ENCODE measurements around the gene POR.

Gene POR

DNA sequence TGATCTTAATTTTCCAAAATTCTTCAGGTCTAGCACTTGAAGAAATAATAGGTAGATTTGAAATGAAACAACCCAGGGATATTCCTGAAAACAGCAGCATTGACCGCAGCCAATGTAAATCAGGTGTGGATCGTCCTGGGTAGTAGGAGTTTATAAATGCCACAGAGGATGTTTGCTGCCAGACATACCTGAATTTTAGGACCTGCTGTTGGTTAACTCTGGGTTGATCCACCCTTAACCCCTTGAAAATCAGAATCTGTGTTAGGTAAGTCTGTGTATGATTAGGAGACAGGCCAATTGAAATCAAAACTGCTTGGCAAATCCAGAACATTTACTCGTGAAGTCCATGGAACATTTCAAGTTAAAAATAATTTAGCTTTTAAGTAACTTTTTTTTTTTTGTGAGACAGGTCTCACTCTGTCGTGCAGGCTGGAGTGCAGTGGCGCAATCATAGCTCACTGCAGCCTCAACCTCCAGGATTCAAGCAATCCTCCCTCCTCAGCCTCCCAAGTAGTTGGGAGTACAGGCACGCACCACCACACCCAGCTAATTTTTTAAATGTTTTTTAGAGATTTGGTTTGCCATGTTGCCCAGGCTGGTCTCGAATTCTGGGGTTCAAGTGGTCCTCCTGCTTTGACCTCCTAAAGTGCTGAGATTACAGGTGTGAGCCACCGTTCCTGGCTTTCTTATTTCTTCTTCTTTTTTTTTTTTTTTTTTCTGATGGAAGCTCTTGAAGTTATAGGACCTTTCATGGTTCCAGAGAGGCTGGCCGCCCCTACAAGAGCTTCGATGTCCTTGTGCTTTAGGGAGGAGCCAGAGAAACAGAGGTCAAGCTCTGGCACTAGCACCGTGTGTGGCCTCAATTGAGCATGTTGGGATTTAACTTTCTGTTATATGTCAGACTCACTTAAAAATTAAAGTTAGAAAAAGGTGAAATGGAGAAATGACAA, 2.0 kb downstream of the POR start:
- no peak for DNase-seq

DNA sequence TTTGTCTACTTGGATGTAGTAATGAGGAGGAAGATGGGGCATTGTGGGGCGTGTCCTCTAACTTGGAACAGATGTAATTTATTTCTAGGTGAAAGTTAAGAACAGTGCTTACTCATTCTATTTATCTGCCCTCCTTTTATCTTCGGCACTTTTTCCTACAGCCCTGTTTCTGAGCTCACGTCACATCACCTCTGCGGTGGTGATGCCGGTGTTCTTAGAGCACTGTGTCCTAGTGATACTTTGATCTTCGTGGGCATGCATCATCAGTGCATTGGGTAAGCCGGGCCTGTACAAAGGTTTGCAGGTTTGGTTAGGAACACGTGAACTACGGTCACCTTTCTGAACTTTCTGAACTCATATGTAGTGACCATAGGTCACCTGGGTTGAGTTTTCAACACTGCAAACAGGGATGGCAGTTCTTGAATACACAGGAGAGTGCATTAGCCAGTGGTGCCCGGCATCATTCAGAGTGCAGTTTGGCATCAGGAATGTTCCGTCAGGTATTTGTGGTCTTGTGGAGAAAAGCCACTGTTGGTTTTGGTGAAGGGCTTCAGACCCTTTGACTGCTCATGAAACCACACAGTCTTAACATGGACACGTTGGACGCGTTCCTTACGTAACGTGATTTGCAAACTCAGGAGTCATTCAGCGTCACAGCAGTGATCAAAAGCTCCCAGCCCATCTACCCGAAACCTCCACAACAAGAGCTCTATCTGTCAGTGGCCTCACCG, 5.6 kb downstream of the POR start:
- no peak for DNase-seq

- DNase-seq = no peak
These were observed 6.5 kb downstream of the POR start for GRCh38 chr7:75921479-75921878.

DNA sequence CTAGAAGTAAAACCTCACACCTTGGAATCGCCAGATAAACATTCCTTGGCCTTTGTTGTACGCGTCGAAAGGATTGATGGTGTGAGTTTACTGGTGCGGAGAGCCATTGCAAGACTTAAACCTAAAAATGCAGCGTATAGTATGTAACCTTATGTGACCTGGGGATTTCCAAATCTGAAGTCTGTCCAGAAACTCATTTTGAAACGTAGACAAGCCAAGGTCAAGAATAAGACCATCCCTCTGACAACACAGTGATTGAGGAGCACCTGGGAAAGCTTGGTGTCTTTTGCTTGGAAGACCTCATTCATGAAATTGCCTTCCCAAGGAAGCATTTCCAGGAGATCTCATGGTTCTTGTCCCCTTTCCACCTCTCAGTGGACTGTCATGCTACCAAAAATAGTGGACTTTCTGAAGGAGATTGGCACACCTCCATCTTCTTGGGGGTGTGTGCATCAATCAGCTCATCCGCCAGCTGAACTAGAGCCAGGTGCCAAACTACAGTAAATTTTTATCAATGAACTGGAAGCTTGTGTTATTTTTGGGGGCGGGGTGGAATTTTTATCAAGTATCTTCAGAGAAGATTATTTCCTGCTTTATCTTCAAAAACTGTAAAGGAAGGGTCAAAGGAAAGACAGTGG, 8.1 kb downstream of the POR start:
- DNase-seq = no peak

DNA sequence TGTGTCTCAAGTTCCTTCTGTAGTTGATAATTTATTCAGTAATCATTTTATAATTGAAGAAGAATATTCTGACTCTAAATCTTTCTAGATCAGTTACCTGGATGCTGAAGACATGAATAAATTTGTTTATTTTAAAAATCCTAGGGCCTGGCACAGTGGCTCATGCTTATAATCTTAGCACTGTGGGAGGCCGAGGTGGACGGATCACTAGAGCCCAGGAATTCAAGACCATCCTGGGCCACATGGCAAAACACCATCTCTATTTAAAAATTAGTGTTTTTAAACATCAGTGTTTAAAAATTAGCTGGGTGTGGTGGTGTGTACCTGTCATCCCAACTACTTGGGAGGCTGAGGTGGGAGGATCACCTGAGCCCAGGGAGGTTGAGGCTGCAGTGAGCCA, 9.3 kb downstream of the POR start:
- no peak for DNase-seq

DNA sequence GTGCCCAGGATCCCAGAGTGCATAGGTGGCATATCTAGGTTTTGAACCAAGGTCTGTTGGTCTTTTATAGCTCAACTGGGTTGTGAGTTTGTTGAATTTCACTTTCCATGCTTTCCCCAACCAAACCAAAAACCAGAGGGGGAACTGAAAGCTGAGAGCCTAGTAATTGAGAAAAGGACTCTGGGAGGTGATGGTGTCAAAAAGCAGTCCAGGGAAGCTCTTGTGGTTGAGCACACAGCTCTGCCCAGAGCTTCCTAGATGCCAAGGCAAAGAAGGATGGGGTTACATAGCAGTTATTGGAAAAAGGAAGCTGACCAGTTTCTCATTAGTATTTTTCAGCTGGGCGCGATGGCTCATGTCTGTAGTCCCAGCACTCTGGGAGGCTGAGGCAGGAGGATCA, 9.9 kb downstream of the POR start:
- no peak for DNase-seq

DNA sequence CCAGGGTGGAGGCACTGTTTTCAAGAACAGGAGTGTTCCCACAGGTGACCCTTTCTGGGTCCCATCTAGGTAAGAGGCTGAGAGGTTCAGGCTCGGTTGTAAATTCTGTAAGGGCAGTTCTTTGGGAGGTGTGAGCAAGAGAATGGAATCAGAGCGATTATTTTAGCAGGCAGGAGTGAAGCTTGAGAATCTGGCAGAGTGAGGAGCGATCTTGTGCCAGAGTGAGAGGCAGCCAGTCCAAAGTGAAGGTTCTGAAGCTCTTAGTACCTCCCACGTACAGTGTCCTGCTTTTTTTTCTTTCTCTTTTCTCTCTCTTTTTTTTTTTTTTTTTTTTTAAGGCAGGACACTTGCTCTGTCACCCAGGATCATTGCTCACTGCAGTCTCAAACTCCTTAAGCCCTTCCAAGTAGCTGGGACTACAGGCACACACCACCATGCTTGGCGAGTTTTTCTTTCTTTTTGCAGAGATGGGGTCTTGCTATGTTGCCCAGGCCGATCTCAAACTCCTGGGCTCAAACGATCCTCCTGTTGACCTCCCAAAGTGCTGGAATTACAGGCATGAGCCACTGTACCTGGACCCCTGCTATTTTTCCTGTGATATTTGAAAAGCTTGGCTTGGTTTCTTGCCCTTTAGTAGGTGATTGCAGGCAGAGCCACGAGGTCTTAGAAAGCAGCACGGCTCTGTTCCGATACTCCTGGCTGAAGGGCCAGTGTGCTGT, 10.9 kb downstream of the POR start:
- DNase-seq = no peak

DNA sequence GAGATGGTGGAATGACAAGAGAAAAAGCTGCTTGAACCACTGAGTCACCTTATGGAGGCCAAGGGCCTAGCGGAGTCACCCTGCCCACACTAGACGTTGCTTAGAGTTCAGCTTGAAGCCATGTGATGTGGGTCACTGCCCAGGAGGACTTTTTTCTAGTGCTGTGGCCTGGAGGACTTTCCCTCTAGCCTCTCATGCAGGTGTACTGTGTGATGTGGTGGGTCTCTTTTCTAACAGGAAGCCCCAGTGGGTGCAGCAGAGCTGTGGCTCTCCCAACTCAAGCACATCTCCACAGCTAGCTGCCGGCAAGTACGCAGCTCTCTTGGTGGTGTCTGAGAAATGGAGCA, 13.6 kb downstream of the POR start:
- DNase-seq = no peak

DNA sequence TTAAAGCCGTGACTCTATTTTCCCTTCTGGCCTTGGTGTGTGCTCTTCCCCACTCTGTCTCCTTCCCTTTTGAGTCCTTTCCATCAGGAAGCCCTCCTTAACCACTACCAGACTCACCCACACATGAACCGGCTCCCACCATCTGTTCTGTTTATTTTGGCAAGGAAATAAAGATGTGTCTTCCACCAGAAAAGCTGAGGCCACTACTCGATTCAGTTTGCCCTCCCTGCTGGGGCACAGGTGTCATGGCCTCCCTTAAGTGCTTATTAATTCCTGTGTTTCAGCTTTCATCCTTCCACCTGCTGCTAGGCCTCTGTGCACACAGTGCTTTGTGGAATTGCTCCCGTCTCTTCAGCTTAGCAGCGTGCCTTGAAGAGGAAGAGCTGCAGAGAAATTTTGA, 16.7 kb downstream of the POR start:
- DNase-seq = no peak

- peak; percentile 36 for DNase-seq
These were observed 23.2 kb downstream of the POR start for GRCh38 chr7:75937958-75938786.

DNA sequence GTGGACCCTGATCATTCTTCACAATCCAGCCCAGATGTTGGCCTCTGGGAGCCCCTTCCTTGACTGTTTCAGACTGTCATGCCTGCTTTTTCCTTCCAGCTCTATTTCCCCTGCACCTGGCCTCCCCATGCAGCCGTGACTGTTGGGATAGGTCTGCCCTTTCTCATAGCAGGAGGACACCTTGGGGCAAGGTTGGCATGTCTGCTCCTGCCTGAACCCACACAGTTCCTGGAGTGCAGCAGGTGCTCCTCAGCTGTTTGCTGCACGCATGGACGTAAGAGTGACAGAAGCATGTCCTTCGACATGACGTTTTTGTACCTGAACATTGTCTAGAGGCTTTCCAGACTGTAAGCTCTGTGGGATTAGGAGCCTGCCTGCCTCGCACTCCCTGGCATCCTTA, 24.0 kb downstream of the POR start:
- no peak for DNase-seq

DNA sequence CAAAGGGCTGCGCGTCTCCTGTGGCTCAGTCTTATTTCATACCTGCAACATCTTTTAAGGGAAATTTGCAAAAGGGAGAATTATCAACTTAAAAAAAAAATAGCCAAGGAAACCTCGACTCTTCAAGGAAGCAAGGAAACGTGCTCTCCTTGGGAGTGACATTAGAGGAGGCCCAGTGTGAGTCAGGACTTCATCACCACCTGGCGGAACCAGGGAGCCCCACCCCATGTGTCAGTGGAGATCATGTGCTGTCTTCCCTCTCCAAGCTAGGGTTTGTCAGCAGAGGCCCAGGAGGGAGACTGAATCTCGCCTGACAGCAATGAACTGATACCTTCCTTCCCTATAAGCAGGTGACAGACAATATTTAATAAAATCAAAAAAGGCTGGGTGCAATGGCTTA, 28.9 kb downstream of the POR start:
- DNase-seq = no peak

DNA sequence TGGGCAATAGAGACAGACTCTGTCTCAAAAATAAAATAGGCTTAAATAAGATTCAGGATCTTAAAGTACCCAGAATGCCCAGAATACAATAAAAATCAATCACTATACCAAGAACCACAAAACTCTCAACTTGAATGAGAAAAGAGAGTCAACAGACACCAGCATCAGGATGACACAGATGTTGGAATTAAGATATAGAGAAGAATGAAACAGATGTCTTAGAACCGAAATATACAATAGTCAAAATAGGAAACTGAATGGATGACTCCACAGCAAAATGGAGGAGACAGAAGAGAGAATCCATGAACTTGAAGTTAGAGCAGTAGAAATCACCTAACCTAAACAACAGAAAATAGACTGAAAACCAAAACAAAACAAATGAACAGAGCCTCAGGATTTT, 29.6 kb downstream of the POR start:
- DNase-seq = no peak

DNA sequence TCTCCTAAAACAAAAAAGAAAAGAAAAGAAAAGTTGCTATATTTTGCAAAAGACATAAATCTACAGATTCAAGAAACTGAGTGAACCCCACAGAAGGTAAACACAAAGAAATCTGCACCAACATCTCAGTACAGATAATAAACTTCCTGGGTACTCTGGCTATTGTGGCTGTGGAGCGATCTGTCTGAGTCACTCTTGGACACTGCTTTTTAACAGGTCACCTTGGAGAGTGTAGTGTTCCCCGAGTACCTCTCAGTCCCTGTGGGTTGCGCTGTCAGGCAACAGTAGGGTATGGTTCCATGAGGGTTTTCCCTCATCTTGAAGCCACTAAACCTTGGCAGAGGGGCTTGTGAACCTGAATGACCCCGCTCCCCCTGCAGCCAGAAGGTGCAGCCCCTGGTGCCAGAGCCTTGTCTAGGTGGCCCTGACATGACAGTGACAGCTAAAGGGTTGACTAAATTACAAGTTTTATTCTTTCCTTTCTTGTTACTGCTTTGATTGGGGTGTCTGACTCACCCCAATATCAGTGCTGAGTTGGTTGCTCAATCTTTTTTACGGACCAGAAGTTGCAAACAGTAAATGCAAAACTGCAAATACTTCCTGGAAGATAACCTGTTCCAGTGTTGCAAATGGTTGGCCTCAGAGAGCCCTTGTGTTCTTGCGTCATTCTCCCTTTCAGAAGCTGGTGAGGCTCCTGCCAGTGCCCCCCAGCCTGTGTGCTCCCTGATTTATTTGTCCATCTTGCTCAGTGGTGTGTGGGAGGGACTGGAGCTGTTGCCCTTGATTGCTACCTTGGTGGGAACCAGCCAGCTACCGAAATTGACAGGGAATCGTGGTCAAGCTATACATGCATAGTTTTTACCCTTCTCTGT, 30.6 kb downstream of the POR start:
- peak; percentile 64 for DNase-seq

GRCh38 chr7:75946207-75946855, 31.4 kb downstream of the POR start:
- DNase-seq = no peak

GRCh38 chr7:75948179-75948578, 33.2 kb downstream of the POR start:
- no peak for DNase-seq

DNA sequence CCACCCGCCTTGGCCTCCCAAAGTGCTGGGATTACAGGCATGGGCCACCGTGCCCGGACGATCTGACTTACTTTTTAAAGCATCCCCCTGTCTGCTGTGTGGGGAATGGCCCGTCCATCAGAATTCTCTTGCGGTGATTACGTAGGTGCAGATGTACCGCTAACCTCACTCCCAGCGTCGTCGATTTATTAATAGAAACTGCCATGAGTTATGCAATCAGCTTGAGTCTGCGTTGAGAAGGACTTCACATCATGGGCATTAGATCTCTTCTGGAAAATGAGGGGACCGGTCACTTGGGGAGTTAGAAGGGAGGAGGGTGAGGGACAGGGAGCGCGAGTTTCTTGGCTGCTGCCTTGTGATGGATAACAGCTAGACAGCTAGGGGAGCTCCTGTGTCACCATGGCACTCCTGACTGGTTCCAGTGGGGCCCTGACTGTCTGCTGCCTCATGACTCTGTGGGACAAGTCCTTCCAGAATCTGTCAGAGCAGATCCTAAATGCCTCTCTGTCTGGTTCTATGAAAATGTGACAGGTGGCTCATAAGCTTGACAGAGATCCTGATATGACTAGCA, 35.2 kb downstream of the POR start:
- DNase-seq = peak; percentile 28

GRCh38 chr7:75951506-75951905, 36.6 kb downstream of the POR start:
- peak; percentile 90 for DNase-seq

DNA sequence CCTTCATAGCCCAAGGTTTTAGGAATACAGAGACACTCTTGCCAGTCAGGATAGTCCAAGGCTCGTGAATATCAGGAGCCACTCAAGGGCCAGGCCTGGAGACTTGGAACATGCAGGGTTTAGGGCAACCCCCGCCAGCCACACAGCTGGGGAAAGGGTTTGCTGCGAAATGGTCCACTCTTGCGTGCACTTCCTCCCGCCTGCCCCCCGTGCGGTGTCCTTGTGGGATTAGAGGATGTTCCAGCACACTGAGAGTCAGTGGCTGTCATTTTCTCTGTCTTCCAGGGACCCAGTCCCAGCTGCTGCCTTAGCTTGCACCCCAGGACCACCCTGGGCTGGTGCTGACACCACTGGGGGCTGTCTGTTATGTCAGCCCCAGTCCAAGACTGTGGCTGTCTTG, 38.5 kb downstream of the POR start:
- no peak for DNase-seq

DNA sequence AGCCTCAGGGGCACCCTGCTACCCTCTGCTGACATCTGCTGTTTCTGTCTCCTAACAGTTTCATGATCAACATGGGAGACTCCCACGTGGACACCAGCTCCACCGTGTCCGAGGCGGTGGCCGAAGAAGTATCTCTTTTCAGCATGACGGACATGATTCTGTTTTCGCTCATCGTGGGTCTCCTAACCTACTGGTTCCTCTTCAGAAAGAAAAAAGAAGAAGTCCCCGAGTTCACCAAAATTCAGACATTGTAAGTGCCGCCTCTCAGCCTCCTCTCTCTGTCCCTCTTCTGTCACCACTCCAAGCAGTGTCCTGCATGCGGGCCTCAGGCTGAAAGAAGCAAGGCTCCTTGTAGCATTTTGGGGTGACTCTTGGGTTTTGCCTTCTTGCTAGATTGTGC, 39.0 kb downstream of the POR start:
- no peak for DNase-seq
